CD14-positive monocyte (primary cell): ENCODE measurements around the gene ZNF335. TPM values are rescaled to one million over a fixed set of nuclear protein-coding genes. Genes with fewer than 3 reads are reported as not detected.

Source experiments
- DNase-seq, 3 donors: peaks; one replicate each; pipeline ENCODE4 v3.0.0-alpha.2; 2011 to 2022
- H2AFZ ChIP-seq: 2 replicates; pipeline ENCODE4 v1.6.0; 2012; ENCODE audit warnings: mild to moderate bottlenecking, low read depth, low read length, inconsistent platforms; ENCODE audit not compliant: insufficient read depth, poor library complexity, severe bottlenecking
- H3K27ac ChIP-seq, 2 donors: 1 replicate in 1 of 2; 2 replicates in 1 of 2; pipeline ENCODE4 v1.5.1; 2012 to 2013; ENCODE audit warnings: low read length in 2 of 2, control low read depth in 1 of 2, inconsistent platforms in 1 of 2, low read depth in 1 of 2, mild to moderate bottlenecking in 1 of 2
- H3K27me3 ChIP-seq, 2 donors: one replicate each; pipeline versions ENCODE4 v1.6.0 to v1.6.1; 2011 to 2013; ENCODE audit warnings: low read length in 2 of 2; ENCODE audit not compliant: control insufficient read depth in 2 of 2, insufficient read depth in 2 of 2
- H3K36me3 ChIP-seq, 2 donors: replicated peaks in 1 of 2; 1 replicate in 1 of 2; 2 replicates in 1 of 2; pipeline versions ENCODE4 v1.5.1 to v1.6.1; 2012 to 2013; ENCODE audit warnings: low read length in 2 of 2, control low read depth in 1 of 2, inconsistent platforms in 1 of 2, mild to moderate bottlenecking in 1 of 2; ENCODE audit not compliant: insufficient read depth in 2 of 2, control insufficient read depth in 1 of 2
- H3K4me1 ChIP-seq, 2 donors: 1 replicate in 1 of 2; 2 replicates in 1 of 2; pipeline versions ENCODE4 v1.5.1 to v1.6.1; 2012 to 2013; ENCODE audit warnings: low read length in 2 of 2, control low read depth in 1 of 2, inconsistent platforms in 1 of 2, mild to moderate bottlenecking in 1 of 2, moderate library complexity in 1 of 2; ENCODE audit not compliant: insufficient read depth in 2 of 2, control insufficient read depth in 1 of 2
- H3K4me2 ChIP-seq: replicated peaks from 2 replicates; pipeline ENCODE3; 2012; ENCODE audit warnings: low read length, moderate library complexity, mild to moderate bottlenecking; ENCODE audit not compliant: poor library complexity, severe bottlenecking; ENCODE audit errors: extremely low read depth
- H3K4me3 ChIP-seq, 3 experiments: fragments of 200-600 bp in 1 of 3; sonication (generic) in 1 of 3; replicated peaks in 1 of 3; 1 replicate in 2 of 3; 2 replicates in 1 of 3; pipeline ENCODE4 v1.5.1; 2011 to 2013; ENCODE audit warnings: low read length in 3 of 3, mild to moderate bottlenecking in 3 of 3, control low read depth in 2 of 3, low read depth in 2 of 3, inconsistent platforms in 1 of 3, moderate library complexity in 1 of 3
- H3K79me2 ChIP-seq: 2 replicates; pipeline ENCODE4 v1.6.0; 2012; ENCODE audit warnings: mild to moderate bottlenecking, control low read depth, inconsistent platforms, low read length, moderate library complexity; ENCODE audit not compliant: insufficient read depth
- H3K9ac ChIP-seq: 2 replicates; pipeline ENCODE4 v1.6.0; 2017; ENCODE audit warnings: low read length, mild to moderate bottlenecking; ENCODE audit not compliant: insufficient read depth, poor library complexity, severe bottlenecking
- H3K9me3 ChIP-seq, 2 donors: replicated peaks in 1 of 2; 1 replicate in 1 of 2; 2 replicates in 1 of 2; pipeline versions ENCODE4 v1.5.1 to v1.6.1; 2012 to 2013; ENCODE audit warnings: low read length in 2 of 2, control low read depth in 1 of 2; ENCODE audit not compliant: control insufficient read depth in 1 of 2, insufficient read depth in 1 of 2
- H4K20me1 ChIP-seq: 2 replicates; pipeline ENCODE4 v1.6.0; 2012; ENCODE audit warnings: mild to moderate bottlenecking, low read length, control low read depth, moderate library complexity; ENCODE audit not compliant: insufficient read depth
- H3K27ac Mint-ChIP-seq, 7 donors: one replicate each; pipeline ENCODE4 v1.8.0; 2020; ENCODE audit warnings: mild to moderate bottlenecking in 7 of 7, mixed read lengths in 7 of 7, moderate library complexity in 6 of 7, inconsistent platforms in 2 of 7
- H3K27me3 Mint-ChIP-seq, 3 donors: one replicate each; pipeline ENCODE4 v1.8.0; 2021 to 2022; ENCODE audit warnings: low read depth in 3 of 3, mild to moderate bottlenecking in 3 of 3, mixed read lengths in 3 of 3, moderate library complexity in 3 of 3, inconsistent platforms in 1 of 3
- H3K36me3 Mint-ChIP-seq, 2 donors: one replicate each; pipeline ENCODE4 v1.8.0; 2020; ENCODE audit warnings: mixed read lengths in 2 of 2, inconsistent platforms in 1 of 2, mild to moderate bottlenecking in 1 of 2
- H3K4me1 Mint-ChIP-seq: one replicate; pipeline ENCODE4 v1.8.0; 2020; ENCODE audit warnings: mild to moderate bottlenecking, mixed read lengths
- H3K4me3 Mint-ChIP-seq, 2 donors: one replicate each; pipeline ENCODE4 v1.8.0; 2020; ENCODE audit warnings: mild to moderate bottlenecking in 2 of 2, mixed read lengths in 2 of 2, moderate library complexity in 1 of 2
- H3K9me3 Mint-ChIP-seq, 7 donors: one replicate each; pipeline ENCODE4 v1.8.0; 2020 to 2022; ENCODE audit warnings: mixed read lengths in 7 of 7, mild to moderate bottlenecking in 6 of 7, moderate library complexity in 6 of 7, inconsistent platforms in 2 of 7
- WGBS: methylation state at CpG from one replicate; pipeline ENCODE4 v1.1.5; 2013; ENCODE audit warnings: missing lambda C conversion rate; ENCODE audit not compliant: insufficient coverage; 5-methylcytosine and 5-hydroxymethylcytosine counted together
- intact Hi-C, 2 donors: fragments of 100-400 bp; cut with micrococcal nuclease; formaldehyde crosslinking; loops; one replicate each; pipeline versions ENCODE4 v1.15.0 to v1.15.1; 2023
- polyA plus RNA-seq, 3 donors: library from polyadenylated mRNA; depleted of rRNA in 1 of 3; unstranded in 2 of 3; stranded (reverse) in 1 of 3; fragments of 300-500 nt in 2 of 3; fragments of >200 nt in 1 of 3; fragmentation: Illumina TruSeq in 2 of 3; gene quantifications; 1 replicate in 2 of 3; 2 replicates in 1 of 3; pipeline ENCODE4 v1.2.3, GENCODE V29; 2012 to 2021
- TF ChIP-seq, protein P1 (sequence below): fragments of 200-600 bp; IDR thresholded peaks from one replicate; pipeline ENCODE4 v1.8.0; 2022; ENCODE audit warnings: antibody characterized with exemption, mild to moderate bottlenecking

ZNF335 gene
- polyA plus RNA-seq, 3 donors = 2.7 to 39.6 (median 3.1) TPM

DNA sequence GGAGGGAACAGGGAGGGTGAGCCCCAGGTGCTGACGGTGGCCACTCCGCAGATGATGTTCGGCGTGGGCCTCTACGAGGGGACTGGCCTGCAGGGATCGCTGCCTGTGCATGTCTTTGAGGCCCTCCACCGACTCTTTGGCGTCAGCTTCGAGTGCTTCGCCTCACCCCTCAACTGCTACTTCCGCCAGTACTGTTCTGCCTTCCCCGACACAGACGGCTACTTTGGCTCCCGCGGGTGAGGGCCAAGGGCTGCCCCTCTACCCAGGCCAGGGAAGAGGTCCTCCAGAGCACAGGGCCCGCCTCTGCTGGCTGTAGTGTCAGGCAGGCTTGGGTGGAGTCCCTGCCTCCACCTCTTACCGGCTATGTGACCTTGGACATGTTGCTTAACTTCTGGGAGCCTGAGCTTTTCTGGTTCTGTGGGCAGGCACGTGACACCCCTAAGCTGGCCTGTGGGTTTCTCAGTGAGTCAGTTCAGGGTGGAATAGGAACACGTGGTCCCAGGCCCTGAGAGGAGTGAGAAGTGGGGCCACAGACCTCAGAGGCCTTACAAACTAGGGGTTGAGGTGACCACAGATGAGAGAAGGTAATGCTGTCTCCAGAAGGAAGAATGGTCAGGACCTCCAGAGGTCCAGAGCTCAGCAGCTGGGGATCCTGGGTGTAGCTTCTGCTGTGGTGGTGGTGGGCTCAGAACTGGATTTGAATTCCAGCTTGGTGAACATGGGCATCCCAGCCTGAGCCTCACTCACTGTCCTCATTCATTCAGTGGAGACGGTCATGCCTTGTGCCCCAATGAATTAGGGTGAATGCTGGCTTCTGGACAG, 25.6 kb downstream of the ZNF335 start:
- Histone ChIP-seq H3K4me1 (peaks cover 40 to 50% of the 10 kb centered on the region in 2 donors), H3K27ac (peak overlapping the region; percentile 75 to 92)
- WGBS = 51% methylated on average over 20 of the region's 20 CpGs

DNA sequence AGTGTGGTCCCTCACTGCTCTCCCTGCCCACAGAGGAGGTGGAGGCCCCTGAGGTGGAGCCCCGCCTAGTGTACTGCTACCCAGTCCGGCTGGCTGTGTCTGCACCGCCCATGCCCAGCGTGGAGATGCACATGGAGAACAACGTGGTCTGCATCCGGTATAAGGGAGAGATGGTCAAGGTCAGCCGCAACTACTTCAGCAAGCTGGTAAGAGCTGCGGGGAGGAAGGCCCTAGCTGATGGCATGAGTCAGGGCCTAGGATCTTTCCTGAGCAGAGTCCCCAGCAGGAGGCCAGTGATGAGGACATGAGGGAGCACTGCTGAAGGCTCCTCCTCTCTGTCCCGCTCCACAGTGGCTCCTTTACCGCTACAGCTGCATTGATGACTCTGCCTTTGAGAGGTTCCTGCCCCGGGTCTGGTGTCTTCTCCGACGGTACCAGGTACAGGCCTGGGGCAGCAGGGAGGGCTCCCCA, 26.3 kb downstream of the ZNF335 start:
- TF ChIP-seq, protein P1, sequence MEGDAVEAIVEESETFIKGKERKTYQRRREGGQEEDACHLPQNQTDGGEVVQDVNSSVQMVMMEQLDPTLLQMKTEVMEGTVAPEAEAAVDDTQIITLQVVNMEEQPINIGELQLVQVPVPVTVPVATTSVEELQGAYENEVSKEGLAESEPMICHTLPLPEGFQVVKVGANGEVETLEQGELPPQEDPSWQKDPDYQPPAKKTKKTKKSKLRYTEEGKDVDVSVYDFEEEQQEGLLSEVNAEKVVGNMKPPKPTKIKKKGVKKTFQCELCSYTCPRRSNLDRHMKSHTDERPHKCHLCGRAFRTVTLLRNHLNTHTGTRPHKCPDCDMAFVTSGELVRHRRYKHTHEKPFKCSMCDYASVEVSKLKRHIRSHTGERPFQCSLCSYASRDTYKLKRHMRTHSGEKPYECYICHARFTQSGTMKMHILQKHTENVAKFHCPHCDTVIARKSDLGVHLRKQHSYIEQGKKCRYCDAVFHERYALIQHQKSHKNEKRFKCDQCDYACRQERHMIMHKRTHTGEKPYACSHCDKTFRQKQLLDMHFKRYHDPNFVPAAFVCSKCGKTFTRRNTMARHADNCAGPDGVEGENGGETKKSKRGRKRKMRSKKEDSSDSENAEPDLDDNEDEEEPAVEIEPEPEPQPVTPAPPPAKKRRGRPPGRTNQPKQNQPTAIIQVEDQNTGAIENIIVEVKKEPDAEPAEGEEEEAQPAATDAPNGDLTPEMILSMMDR = no peak
- H3K9ac ChIP-seq = peak overlapping the region; percentile 7
- no peaks in the 10 kb centered on the region for H3K27me3 ChIP-seq
- H3K9me3 ChIP-seq = no peaks in the 10 kb centered on the region
- WGBS = 38% methylated on average over 7 of the region's 13 CpGs
- H3K36me3 ChIP-seq = peaks cover 75 to 96% of the 10 kb centered on the region in 2 donors
- peak in 2 of 3 donors; percentile 69 to 86 for DNase-seq
- Mint-ChIP-seq H3K27ac (peak overlapping the region; percentile 89 to 99 (median 98)), H3K36me3 (peaks cover 79 to 95% of the 10 kb centered on the region in 2 donors), H3K4me3 (no peak overlapping the region), H3K4me1 (peaks cover 36% of the 10 kb centered on the region), H3K9me3 (no peaks in the 10 kb centered on the region), H3K27me3 (no peaks in the 10 kb centered on the region)
- H3K4me2 ChIP-seq = no peak overlapping the region
- H3K27ac ChIP-seq = peak overlapping the region; percentile 75 to 92
- H3K4me3 ChIP-seq = no peak overlapping the region
- H4K20me1 ChIP-seq = peaks cover 49% of the 10 kb centered on the region
- no peaks in the 10 kb centered on the region for H3K79me2 ChIP-seq
- intact Hi-C loops = no loop called here
- H2AFZ ChIP-seq = no peak overlapping the region
- H3K4me1 ChIP-seq = peaks cover 40 to 50% of the 10 kb centered on the region in 2 donors

More for the DNA sequence above, 25.6 kb downstream of the ZNF335 start:
- no peaks in the 10 kb centered on the region for H3K27me3 Mint-ChIP-seq
- no peaks in the 10 kb centered on the region for H3K27me3 ChIP-seq
- H3K4me1 Mint-ChIP-seq = peaks cover 36% of the 10 kb centered on the region
- H3K79me2 ChIP-seq = no peaks in the 10 kb centered on the region
- H3K36me3 ChIP-seq = peaks cover 74 to 96% of the 10 kb centered on the region in 2 donors
- H3K9me3 ChIP-seq = no peaks in the 10 kb centered on the region
- peaks cover 77 to 95% of the 10 kb centered on the region in 2 donors for H3K36me3 Mint-ChIP-seq
- no peak overlapping the region for H2AFZ ChIP-seq
- peak overlapping the region; percentile 89 to 99 (median 98) for H3K27ac Mint-ChIP-seq
- intact Hi-C loops = no loop called here
- TF ChIP-seq, protein P1 = no peak
- H3K9me3 Mint-ChIP-seq = no peaks in the 10 kb centered on the region
- DNase-seq = peak; percentile 57 to 99 (median 95)
- H4K20me1 ChIP-seq = peaks cover 49% of the 10 kb centered on the region
- H3K9ac ChIP-seq = peak overlapping the region; percentile 7
- no peak overlapping the region for H3K4me3 ChIP-seq
- no peak overlapping the region for H3K4me2 ChIP-seq
- H3K4me3 Mint-ChIP-seq = peak overlapping the region in 1 of 2 donors; percentile 21
